Pancreas (tissue), 10 donors: ENCODE results near the gene TRAPPC5. TPM values are rescaled to one million over a fixed set of nuclear protein-coding genes. Genes with fewer than 3 reads are reported as not detected.

ENCODE experiments used
- ATAC-seq, 4 donors: fragments of 200-7000 bp; cut with Tn5 transposase; one replicate each; pipeline versions ENCODE4 v1.8.0 to v1.9.1; 2020; ENCODE audit warnings: mild to moderate bottlenecking in 4 of 4, moderate library complexity in 4 of 4
- DNase-seq, 6 donors: peaks; one replicate each; pipeline ENCODE4 v3.0.0-alpha.2; 2020
- FAIRE-seq: peaks from 2 replicates; lab custom pipeline; 2012; peaks lifted over from hg19 to GRCh38; lab: Jason Lieb, UNC
- H3K27ac ChIP-seq, 4 donors: fragments of 200-600 bp; sonication (generic); 1 replicate in 3 of 4; 2 replicates in 1 of 4; pipeline versions ENCODE4 v1.5.0 to v1.8.0; 2020
- H3K27me3 ChIP-seq, 4 donors: fragments of 200-600 bp; one replicate each; pipeline ENCODE4 v1.8.0; 2021
- H3K36me3 ChIP-seq, 3 donors: fragments of 200-600 bp; sonication (generic) in 1 of 3; one replicate each; pipeline versions ENCODE4 v1.5.0 to v1.8.0; 2020 to 2021
- H3K4me1 ChIP-seq, 3 donors: fragments of 200-600 bp; one replicate each; pipeline ENCODE4 v1.8.0; 2021
- H3K4me3 ChIP-seq, 4 donors: fragments of 200-600 bp; sonication (generic) in 2 of 4; one replicate each; pipeline versions ENCODE4 v1.5.0 to v1.8.0; 2020 to 2021
- H3K9me3 ChIP-seq, 4 donors: fragments of 200-600 bp; one replicate each; pipeline ENCODE4 v1.8.0; 2021
- WGBS, 2 donors: extraction: QIAGEN DNeasy Blood & Tissue Kit; methylation state at CpG; one replicate each; pipeline ENCODE4 v1.1.7; 2013; 5-methylcytosine and 5-hydroxymethylcytosine counted together
- intact Hi-C, 3 donors: fragments of 100-400 bp; cut with DNase I; formaldehyde crosslinking; loops; one replicate each; pipeline versions ENCODE4 v1.11.1 to v1.14.2; 2022
- polyA plus RNA-seq, 2 donors: library from polyadenylated mRNA; stranded (reverse); fragments of 200-250 nt; gene quantifications; one replicate each; pipeline ENCODE4 v1.2.3, GENCODE V29; 2013
- total RNA-seq, 6 donors: library from RNA; stranded (reverse); fragmentation: NEBNext Ultra II Directional in 4 of 6; extraction: Animal tissue kit (Norgen Biotek cat#: 25700) in 4 of 6; gene quantifications; one replicate each; pipeline versions ENCODE4 v1.2.1 to v1.2.4, GENCODE V29; 2021 to 2023
- TF ChIP-seq, protein P1 (sequence below), 4 donors: fragments of 200-600 bp; sonication (generic) in 3 of 4; IDR thresholded peaks; one replicate each; pipeline versions ENCODE4 v1.5.0 to v1.8.0; 2021; ENCODE audit warnings: antibody characterized with exemption in 4 of 4
- donor health status: healthy with polysubstance abuse.
- donor health status: DM: no; HTN: no; CAD: no; lungs with moderate emphysema.
- donor health status: DM: no; HTN: no; CAD: no.
- donor health status: control.
- donor health status: control.
- donor health status: Bipolar disorder and iron deficiency.
- donor health status: DM: yes; HTN: yes; CAD: no.
- donor health status: DM: no; HTN: no; CAD: no.
- donor health status: DM: no; HTN: no; CAD: no.
- donor health status: DM: yes; HTN: yes; CAD: no.

TRAPPC5 gene
- total and polyA plus RNA-seq, 8 donors, result 26.7 to 89.9 (median 43.9) TPM

GRCh38 chr19:7729211-7729610, 48.6 kb downstream of the TRAPPC5 start:
- Histone ChIP-seq H3K36me3 (no peaks in the 10 kb centered on the region), H3K27me3 (peaks cover 0 to 18% (median 2%) of the 10 kb centered on the region in 4 donors), H3K27ac (no peak overlapping the region), H3K4me1 (no peaks in the 10 kb centered on the region), H3K9me3 (no peaks in the 10 kb centered on the region), H3K4me3 (no peak overlapping the region)
- WGBS, 2 donors, result 5 to 10% methylated on average over 16 of the region's 16 CpGs
- FAIRE-seq (no peak), ATAC-seq (peak in 1 of 4 donors; percentile 36), DNase-seq (no peak)
- TF ChIP-seq, protein P1, sequence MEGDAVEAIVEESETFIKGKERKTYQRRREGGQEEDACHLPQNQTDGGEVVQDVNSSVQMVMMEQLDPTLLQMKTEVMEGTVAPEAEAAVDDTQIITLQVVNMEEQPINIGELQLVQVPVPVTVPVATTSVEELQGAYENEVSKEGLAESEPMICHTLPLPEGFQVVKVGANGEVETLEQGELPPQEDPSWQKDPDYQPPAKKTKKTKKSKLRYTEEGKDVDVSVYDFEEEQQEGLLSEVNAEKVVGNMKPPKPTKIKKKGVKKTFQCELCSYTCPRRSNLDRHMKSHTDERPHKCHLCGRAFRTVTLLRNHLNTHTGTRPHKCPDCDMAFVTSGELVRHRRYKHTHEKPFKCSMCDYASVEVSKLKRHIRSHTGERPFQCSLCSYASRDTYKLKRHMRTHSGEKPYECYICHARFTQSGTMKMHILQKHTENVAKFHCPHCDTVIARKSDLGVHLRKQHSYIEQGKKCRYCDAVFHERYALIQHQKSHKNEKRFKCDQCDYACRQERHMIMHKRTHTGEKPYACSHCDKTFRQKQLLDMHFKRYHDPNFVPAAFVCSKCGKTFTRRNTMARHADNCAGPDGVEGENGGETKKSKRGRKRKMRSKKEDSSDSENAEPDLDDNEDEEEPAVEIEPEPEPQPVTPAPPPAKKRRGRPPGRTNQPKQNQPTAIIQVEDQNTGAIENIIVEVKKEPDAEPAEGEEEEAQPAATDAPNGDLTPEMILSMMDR (IDR thresholded peaks at IDR 0.05), result no peak
- intact Hi-C loops, result no loop called here

- intact Hi-C loops, result loop anchor here in 1 of 3 donors (5.0 kb wide), 1 partner anchor 202 kb away; no protein-coding TSS in a partner anchor
- no peak for FAIRE-seq
- H3K9me3 ChIP-seq, result no peaks in the 10 kb centered on the region
- ATAC-seq, result no peak
- H3K27me3 ChIP-seq, result peaks cover 0 to 18% (median 2%) of the 10 kb centered on the region in 4 donors
- DNase-seq, result no peak
- TF ChIP-seq, protein P1 (IDR thresholded peaks at IDR 0.05), result no peak
- 3% methylated on average over 33 to 34 of the region's 34 CpGs for WGBS, 2 donors
- no peak overlapping the region for H3K4me3 ChIP-seq
- H3K4me1 ChIP-seq, result no peaks in the 10 kb centered on the region
- no peaks in the 10 kb centered on the region for H3K36me3 ChIP-seq
- no peak overlapping the region for H3K27ac ChIP-seq
Observed at GRCh38 chr19:7729831-7730285, 49.2 kb downstream of the TRAPPC5 start.

DNA sequence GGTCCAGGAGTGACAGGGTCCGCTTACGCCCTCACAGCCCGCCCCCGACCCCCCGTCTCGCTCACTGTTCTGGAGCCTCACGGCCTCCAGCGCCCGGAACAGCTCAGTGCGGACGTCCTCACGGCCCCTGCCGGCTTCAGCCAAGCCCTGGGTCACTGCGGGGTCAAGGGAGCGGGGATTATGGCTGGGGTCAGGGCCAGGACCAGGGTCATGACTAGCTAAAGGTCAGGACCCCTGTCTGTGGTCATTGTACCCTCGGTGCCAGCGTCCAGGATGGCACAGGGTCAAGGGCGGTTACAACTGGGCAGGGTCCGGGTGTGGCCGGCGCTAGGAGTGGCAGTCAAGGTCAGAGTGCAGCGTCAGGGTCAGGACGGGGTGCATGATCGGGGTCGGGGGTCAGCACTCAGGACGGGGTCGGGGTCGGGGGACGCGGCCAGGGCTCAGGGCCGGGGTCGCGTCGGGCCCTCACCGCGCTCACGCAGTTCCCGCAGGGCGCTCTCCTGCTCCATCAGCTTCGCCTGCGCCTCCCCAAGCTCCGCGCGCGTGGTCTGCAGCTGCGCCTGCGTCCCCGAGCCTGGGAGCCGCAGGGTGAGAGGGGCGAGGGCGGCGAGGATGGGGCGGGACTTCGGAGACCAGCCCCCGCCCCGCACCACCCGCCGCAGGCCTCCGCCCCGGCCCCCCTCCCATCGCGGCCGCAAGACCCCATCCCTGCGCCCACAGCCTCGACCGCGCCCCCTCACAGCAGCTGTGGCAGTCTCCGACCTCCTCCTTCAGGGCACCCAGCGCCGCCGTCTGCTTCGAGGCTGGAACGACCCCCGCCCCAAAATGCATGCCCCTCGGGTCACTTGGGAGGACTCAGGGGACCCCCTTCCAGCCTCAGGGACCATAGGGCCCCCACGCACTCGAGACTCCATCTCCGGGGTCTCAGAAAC, 49.9 kb downstream of the TRAPPC5 start:
- 4% methylated on average over 56 to 78 of the region's 78 CpGs for WGBS, 2 donors
- Histone ChIP-seq H3K4me3 (no peak overlapping the region), H3K4me1 (no peaks in the 10 kb centered on the region), H3K9me3 (no peaks in the 10 kb centered on the region), H3K27ac (no peak overlapping the region), H3K27me3 (peaks cover 0 to 18% (median 2%) of the 10 kb centered on the region in 4 donors), H3K36me3 (no peaks in the 10 kb centered on the region)
- ATAC-seq (no peak), DNase-seq (peak in 1 of 6 donors; percentile 45), FAIRE-seq (no peak)
- TF ChIP-seq, protein P1 (IDR thresholded peaks at IDR 0.05), result no peak
- intact Hi-C loops, result loop anchor here in 1 of 3 donors (5.0 kb wide), 1 partner anchor 202 kb away; no protein-coding TSS in a partner anchor

GRCh38 chr19:7731218-7731595, 50.6 kb downstream of the TRAPPC5 start:
- intact Hi-C loops, result loop anchor here in 1 of 3 donors (5.0 kb wide), 1 partner anchor 201 kb away; no protein-coding TSS in a partner anchor
- TF ChIP-seq, protein P1 (IDR thresholded peaks at IDR 0.05), result no peak

More at GRCh38 chr19:7731218-7731595, 50.6 kb downstream of the TRAPPC5 start:
- DNase-seq, result no peak
- H3K36me3 ChIP-seq, result no peaks in the 10 kb centered on the region
- no peaks in the 10 kb centered on the region for H3K4me1 ChIP-seq
- peaks cover 0 to 18% (median 2%) of the 10 kb centered on the region in 4 donors for H3K27me3 ChIP-seq
- no peak for FAIRE-seq
- no peak overlapping the region for H3K4me3 ChIP-seq
- H3K27ac ChIP-seq, result no peak overlapping the region
- no peak for ATAC-seq
- no peaks in the 10 kb centered on the region for H3K9me3 ChIP-seq
- 48 to 55% methylated on average over 36 to 39 of the region's 39 CpGs for WGBS, 2 donors
